Peyer's patch (tissue), 4 donors: ENCODE data around the gene ARHGEF7. TPM values are rescaled to one million over a fixed set of nuclear protein-coding genes. Genes with fewer than 3 reads are reported as not detected.
"Not testable (repeated sequence)": the region's sequence is repeated elsewhere in the genome, so short reads cannot be mapped to it uniquely, and the experiment has no call there.

ENCODE experiments used
- DNase-seq, 3 donors: peaks; one replicate each; pipeline ENCODE4 v3.0.0-alpha.2; 2017 to 2019
- H3K27ac ChIP-seq, 4 donors: fragments of 200-600 bp; sonication (generic); one replicate each; pipeline ENCODE4 v1.5.1; 2016 to 2019
- H3K27me3 ChIP-seq, 2 donors: fragments of 200-600 bp; sonication (generic); one replicate each; pipeline ENCODE4 v1.5.1; 2019
- H3K36me3 ChIP-seq, 3 donors: fragments of 200-600 bp; sonication (generic); one replicate each; pipeline ENCODE4 v1.5.1; 2016 to 2019
- H3K4me1 ChIP-seq, 4 donors: fragments of 200-600 bp; sonication (generic); one replicate each; pipeline ENCODE4 v1.5.1; 2016 to 2019
- H3K4me3 ChIP-seq, 4 donors: fragments of 200-600 bp; sonication (generic); 1 replicate in 3 of 4; 2 replicates in 1 of 4; pipeline ENCODE4 v1.5.1; 2016 to 2019; ENCODE audit warnings: mild to moderate bottlenecking in 1 of 4
- H3K9me3 ChIP-seq, 4 donors: fragments of 200-600 bp; sonication (generic); one replicate each; pipeline ENCODE4 v1.5.1; 2016 to 2019; ENCODE audit warnings: mild to moderate bottlenecking in 1 of 4
- CTCF ChIP-seq, 6 experiments: fragments of 450-650 bp in 4 of 6; fragments of 200-600 bp in 2 of 6; sonication (generic) in 1 of 6; IDR thresholded peaks; one replicate each; pipeline ENCODE4 v1.5.1; 2017 to 2019; ENCODE audit warnings: antibody characterized with exemption in 6 of 6, mild to moderate bottlenecking in 3 of 6, moderate library complexity in 1 of 6
- POLR2A ChIP-seq, 2 donors: fragments of 450-650 bp; IDR thresholded peaks; one replicate each; pipeline ENCODE4 v1.5.1; 2017; ENCODE audit warnings: antibody characterized with exemption in 2 of 2, mild to moderate bottlenecking in 2 of 2, moderate library complexity in 2 of 2
- total RNA-seq, 4 donors: library from RNA; depleted of rRNA; stranded (reverse); fragments of >200 nt; gene quantifications; one replicate each; pipeline ENCODE4 v1.1.0, GENCODE V29; 2016

ARHGEF7 gene
- total RNA-seq, 4 donors from 2014 or later, result 58.1 to 117 (median 95.5) TPM

- Histone ChIP-seq H3K9me3 (peaks cover 0 to 15% (median 0%) of the 10 kb centered on the region in 4 donors), H3K36me3 (no peaks in the 10 kb centered on the region), H3K4me1 (no peaks in the 10 kb centered on the region), H3K27me3 (no peaks in the 10 kb centered on the region), H3K4me3 (no peak overlapping the region), H3K27ac (no peak overlapping the region)
- TF ChIP-seq POLR2A (IDR thresholded peaks at IDR 0.05) (no peak), CTCF (IDR thresholded peaks at IDR 0.05) (no peak)
- no peak for DNase-seq
Observed at GRCh38 chr13:111074826-111075225, 40.3 kb upstream of the ARHGEF7 start.

GRCh38 chr13:111076155-111077013 is 38.7 kb upstream of the ARHGEF7 start:
- Histone ChIP-seq H3K4me3 (no peak overlapping the region), H3K9me3 (peaks cover 0 to 15% (median 0%) of the 10 kb centered on the region in 4 donors), H3K36me3 (no peaks in the 10 kb centered on the region), H3K4me1 (no peaks in the 10 kb centered on the region), H3K27ac (no peak overlapping the region), H3K27me3 (no peaks in the 10 kb centered on the region)
- DNase-seq, result no peak
- TF ChIP-seq POLR2A (IDR thresholded peaks at IDR 0.05) (no peak), CTCF (IDR thresholded peaks at IDR 0.05) (no peak)

- no peak for TF ChIP-seq POLR2A (IDR thresholded peaks at IDR 0.05)
- TF ChIP-seq CTCF (IDR thresholded peaks at IDR 0.05), result no peak
- no peak overlapping the region for H3K4me3 ChIP-seq
- H3K27ac ChIP-seq, result no peak overlapping the region
- H3K36me3 ChIP-seq, result no peaks in the 10 kb centered on the region
- peaks cover 0 to 6% (median 0%) of the 10 kb centered on the region in 4 donors for H3K9me3 ChIP-seq
- no peak for DNase-seq
- no peaks in the 10 kb centered on the region for H3K4me1 ChIP-seq
- no peaks in the 10 kb centered on the region for H3K27me3 ChIP-seq
Observed at GRCh38 chr13:111079375-111079774, 35.7 kb upstream of the ARHGEF7 start.

GRCh38 chr13:111080642-111081041 is 34.5 kb upstream of the ARHGEF7 start:
- no peak overlapping the region for H3K27ac ChIP-seq
- TF ChIP-seq POLR2A (IDR thresholded peaks at IDR 0.05) (no peak), CTCF (IDR thresholded peaks at IDR 0.05) (no peak)
- no peaks in the 10 kb centered on the region for H3K27me3 ChIP-seq
- no peak for DNase-seq
- no peaks in the 10 kb centered on the region for H3K36me3 ChIP-seq
- H3K9me3 ChIP-seq, result no peaks in the 10 kb centered on the region
- no peaks in the 10 kb centered on the region for H3K4me1 ChIP-seq
- no peak overlapping the region for H3K4me3 ChIP-seq

- H3K9me3 ChIP-seq, result no peaks in the 10 kb centered on the region
- no peaks in the 10 kb centered on the region for H3K4me1 ChIP-seq
- H3K36me3 ChIP-seq, result no peaks in the 10 kb centered on the region
- no peak overlapping the region for H3K27ac ChIP-seq
- TF ChIP-seq CTCF (IDR thresholded peaks at IDR 0.05) (no peak), POLR2A (IDR thresholded peaks at IDR 0.05) (no peak)
- H3K27me3 ChIP-seq, result no peaks in the 10 kb centered on the region
- H3K4me3 ChIP-seq, result no peak overlapping the region
- DNase-seq, result no peak
Observed at GRCh38 chr13:111082240-111082639, 32.9 kb upstream of the ARHGEF7 start.

GRCh38 chr13:111082769-111083168 is 32.3 kb upstream of the ARHGEF7 start:
- H3K27ac ChIP-seq, DNase-seq, H3K4me3 ChIP-seq, H3K36me3 ChIP-seq, H3K9me3 ChIP-seq, H3K4me1 ChIP-seq, H3K27me3 ChIP-seq: not testable (repeated sequence)

GRCh38 chr13:111083693-111084092 is 31.4 kb upstream of the ARHGEF7 start:
- H3K4me1 ChIP-seq, H3K27ac ChIP-seq, H3K27me3 ChIP-seq, H3K36me3 ChIP-seq, H3K9me3 ChIP-seq, H3K4me3 ChIP-seq, DNase-seq: not testable (repeated sequence)
